HUES48 (cell line): ENCODE measurements around the gene IFNG-AS1.

Experiments used
- H3K27ac ChIP-seq: one replicate; pipeline ENCODE4 v1.7.0; 2013; ENCODE audit warnings: low read depth, low read length, inconsistent platforms
- H3K27me3 ChIP-seq: 2 replicates; pipeline ENCODE4 v1.6.1; 2013; ENCODE audit warnings: mild to moderate bottlenecking, low read length; ENCODE audit not compliant: control insufficient read depth, insufficient read depth
- H3K36me3 ChIP-seq: 2 replicates; pipeline ENCODE4 v1.6.1; 2013; ENCODE audit warnings: low read length; ENCODE audit not compliant: control insufficient read depth, insufficient read depth
- H3K4me1 ChIP-seq: 2 replicates; pipeline ENCODE4 v1.6.1; 2013; ENCODE audit warnings: mild to moderate bottlenecking, low read length; ENCODE audit not compliant: control insufficient read depth, insufficient read depth
- H3K4me3 ChIP-seq: 2 replicates; pipeline ENCODE4 v1.5.1; 2013; ENCODE audit warnings: mild to moderate bottlenecking, low read depth, low read length
- H3K9ac ChIP-seq: 2 replicates; pipeline ENCODE4 v1.6.1; 2013; ENCODE audit warnings: mild to moderate bottlenecking, low read depth, low read length, moderate library complexity
- H3K9me3 ChIP-seq: 2 replicates; pipeline ENCODE4 v1.6.1; 2013; ENCODE audit warnings: low read length; ENCODE audit not compliant: control insufficient read depth, insufficient read depth

The IFNG-AS1 gene

DNA sequence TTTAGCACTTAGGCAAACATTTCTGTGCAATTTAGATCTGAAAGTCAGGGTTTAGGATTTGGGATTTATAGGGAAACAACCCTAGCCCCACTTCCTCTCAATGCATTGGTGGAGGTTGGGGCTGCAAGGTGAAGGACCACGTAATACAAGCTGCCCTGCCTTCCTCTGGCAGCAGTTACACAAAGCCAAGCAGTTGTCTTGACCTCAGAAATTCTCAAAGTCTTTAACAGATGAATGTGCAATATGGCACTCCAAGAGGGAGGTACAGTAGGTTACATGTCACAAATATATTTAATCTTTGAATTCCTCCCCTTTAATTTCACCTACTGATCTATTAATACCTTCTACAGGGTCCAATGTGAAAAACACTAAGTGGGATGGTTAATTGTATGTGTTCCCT is 23.9 kb downstream of the IFNG-AS1 start:
- Histone ChIP-seq H3K36me3 (no peaks in the 10 kb centered on the region), H3K27me3 (no peaks in the 10 kb centered on the region), H3K4me3 (no peak overlapping the region), H3K9me3 (no peaks in the 10 kb centered on the region), H3K27ac (no peak overlapping the region), H3K9ac (no peak overlapping the region), H3K4me1 (no peaks in the 10 kb centered on the region)

DNA sequence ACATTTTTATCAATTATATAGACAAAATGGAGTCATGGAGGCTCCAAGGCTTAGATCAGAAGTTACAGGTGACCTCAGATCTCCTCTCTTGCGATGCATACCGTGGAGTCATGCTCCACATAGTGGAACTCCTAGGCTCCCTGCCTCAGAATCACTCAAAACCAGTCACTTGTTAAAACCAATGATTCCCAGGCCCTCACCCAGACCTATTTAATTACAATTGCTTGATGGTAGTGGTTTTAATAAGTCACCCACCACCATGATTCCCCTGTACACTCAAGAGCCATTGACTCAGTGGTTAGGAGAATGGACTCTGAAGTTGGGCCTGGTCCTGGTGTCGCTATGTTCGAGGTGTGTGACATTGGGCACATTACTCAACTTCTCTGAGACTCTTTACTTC is 26.9 kb downstream of the IFNG-AS1 start:
- Histone ChIP-seq H3K4me1 (no peaks in the 10 kb centered on the region), H3K27me3 (no peaks in the 10 kb centered on the region), H3K36me3 (no peaks in the 10 kb centered on the region), H3K9me3 (no peaks in the 10 kb centered on the region), H3K4me3 (no peak overlapping the region), H3K27ac (no peak overlapping the region), H3K9ac (no peak overlapping the region)

DNA sequence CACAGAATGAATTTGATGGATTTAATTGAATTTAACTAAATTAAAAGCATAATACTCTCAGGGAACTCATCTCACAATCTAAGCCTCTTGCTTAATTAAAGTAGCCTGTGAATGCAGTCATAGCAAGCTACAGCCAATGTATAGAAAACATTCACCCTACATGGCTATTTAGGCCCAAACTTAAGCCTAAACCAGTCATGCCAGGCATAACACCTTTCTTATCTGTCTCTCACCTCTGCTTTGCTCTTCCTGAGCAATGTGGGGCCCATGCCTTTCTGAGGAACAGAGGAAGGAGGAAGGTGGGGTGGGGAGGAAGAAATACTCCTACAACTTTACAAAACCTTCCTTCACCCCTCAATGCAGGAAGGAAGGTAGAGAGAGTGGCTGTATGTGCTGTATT is 29.1 kb downstream of the IFNG-AS1 start:
- Histone ChIP-seq H3K4me3 (no peak overlapping the region), H3K36me3 (no peaks in the 10 kb centered on the region), H3K4me1 (no peaks in the 10 kb centered on the region), H3K9me3 (no peaks in the 10 kb centered on the region), H3K9ac (no peak overlapping the region), H3K27me3 (no peaks in the 10 kb centered on the region), H3K27ac (no peak overlapping the region)

DNA sequence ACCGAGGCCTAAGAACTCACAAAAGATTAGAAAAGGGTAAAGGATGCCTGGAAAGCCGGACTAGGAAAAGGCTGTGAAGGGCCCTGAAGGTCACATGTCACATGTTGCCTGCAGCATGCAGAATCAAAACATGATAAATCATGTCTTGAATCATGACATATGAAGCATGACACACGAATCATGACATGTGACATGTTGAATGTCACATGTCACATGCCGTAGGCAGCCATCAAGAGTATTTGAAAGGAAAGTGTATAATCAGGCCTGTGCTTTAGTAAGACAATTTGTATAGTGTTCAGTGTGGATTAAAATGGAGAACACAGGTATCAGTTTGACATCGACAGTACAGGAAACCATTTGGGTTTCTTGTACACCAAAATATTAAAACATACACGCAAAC is 30.8 kb downstream of the IFNG-AS1 start:
- Histone ChIP-seq H3K9ac (no peak overlapping the region), H3K4me1 (no peaks in the 10 kb centered on the region), H3K4me3 (no peak overlapping the region), H3K36me3 (no peaks in the 10 kb centered on the region), H3K27ac (no peak overlapping the region), H3K27me3 (no peaks in the 10 kb centered on the region), H3K9me3 (no peaks in the 10 kb centered on the region)

DNA sequence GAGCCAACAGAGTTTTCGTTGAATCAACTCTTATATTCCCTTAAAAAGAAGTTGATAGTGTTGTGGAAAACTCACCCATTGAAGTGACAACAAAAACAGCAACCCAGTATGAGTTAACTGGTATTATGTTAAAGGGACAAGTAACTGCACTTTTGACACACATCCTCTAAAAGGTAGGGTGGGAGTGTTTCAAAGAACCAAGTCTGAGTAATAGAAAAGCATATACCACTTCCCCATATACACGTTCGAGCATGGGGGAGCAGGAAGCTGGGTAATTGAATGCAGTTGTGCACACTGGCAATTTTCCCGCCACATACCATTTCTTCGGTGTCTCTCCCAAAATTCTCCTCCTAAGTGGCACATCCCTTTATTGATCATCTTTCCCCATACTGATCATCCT is 31.5 kb downstream of the IFNG-AS1 start:
- no peak overlapping the region for H3K4me3 ChIP-seq
- no peaks in the 10 kb centered on the region for H3K4me1 ChIP-seq
- H3K36me3 ChIP-seq = no peaks in the 10 kb centered on the region
- H3K9me3 ChIP-seq = no peaks in the 10 kb centered on the region
- no peak overlapping the region for H3K9ac ChIP-seq
- H3K27me3 ChIP-seq = no peaks in the 10 kb centered on the region
- H3K27ac ChIP-seq = no peak overlapping the region

DNA sequence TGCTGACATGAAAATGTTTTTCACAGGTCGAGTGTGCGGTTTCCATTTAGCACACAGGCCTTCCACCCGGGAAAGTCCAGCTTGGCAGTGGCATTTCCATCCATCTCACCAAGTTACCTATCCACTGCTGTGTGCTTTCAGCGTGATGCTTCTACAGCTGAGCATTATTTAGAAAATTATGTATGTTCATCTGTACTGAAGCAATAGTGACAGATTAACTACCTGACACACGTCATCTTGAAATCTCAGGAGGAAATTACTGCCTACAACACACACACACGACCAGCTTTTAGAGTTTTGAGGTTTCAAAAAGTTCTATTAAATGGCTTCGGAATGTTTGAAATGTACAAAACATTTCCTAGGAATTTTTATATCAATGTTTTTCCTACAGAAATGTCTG is 39.4 kb downstream of the IFNG-AS1 start:
- Histone ChIP-seq H3K9ac (no peak overlapping the region), H3K27me3 (no peaks in the 10 kb centered on the region), H3K27ac (no peak overlapping the region), H3K9me3 (no peaks in the 10 kb centered on the region), H3K36me3 (no peaks in the 10 kb centered on the region), H3K4me3 (no peak overlapping the region), H3K4me1 (no peaks in the 10 kb centered on the region)

DNA sequence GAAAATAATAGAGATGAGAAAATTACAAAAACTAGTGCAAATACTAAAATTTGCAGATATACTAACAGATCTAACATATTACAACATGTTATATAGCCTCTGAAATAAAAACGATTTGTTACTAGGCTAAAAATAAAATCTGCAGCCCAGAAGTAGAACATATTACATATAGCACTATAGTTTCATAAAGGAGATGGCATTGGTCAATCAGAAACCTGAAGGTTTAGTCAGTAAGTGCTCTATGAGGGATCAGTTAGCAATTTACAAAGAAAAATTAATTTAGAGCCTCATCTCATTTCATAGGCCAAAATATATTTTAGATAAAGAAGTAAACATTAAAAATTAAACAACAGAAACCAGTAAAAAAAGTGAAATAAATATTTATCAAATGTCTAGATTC is 41.0 kb downstream of the IFNG-AS1 start:
- no peaks in the 10 kb centered on the region for H3K4me1 ChIP-seq
- no peaks in the 10 kb centered on the region for H3K27me3 ChIP-seq
- no peak overlapping the region for H3K9ac ChIP-seq
- no peaks in the 10 kb centered on the region for H3K9me3 ChIP-seq
- no peak overlapping the region for H3K27ac ChIP-seq
- no peak overlapping the region for H3K4me3 ChIP-seq
- no peaks in the 10 kb centered on the region for H3K36me3 ChIP-seq

DNA sequence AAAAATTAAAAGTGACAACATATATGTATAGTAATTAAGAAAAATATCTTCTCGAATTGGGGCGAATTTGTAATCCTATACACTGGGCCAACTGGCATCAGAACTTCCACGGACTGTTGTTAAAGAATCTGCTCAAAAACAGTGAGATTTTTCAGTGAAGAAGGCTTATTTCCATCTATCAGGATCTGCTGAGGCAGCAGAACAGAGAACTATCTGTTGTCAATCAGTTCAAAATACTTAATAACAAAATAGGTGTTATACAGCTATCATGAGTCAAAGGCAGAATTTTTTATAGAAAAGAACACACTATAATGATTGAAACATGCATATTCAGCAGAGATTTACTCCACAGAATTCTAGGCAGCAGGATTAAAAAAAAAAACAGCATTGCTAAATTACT is 41.9 kb downstream of the IFNG-AS1 start:
- no peaks in the 10 kb centered on the region for H3K4me1 ChIP-seq
- no peaks in the 10 kb centered on the region for H3K9me3 ChIP-seq
- H3K27me3 ChIP-seq = no peaks in the 10 kb centered on the region
- no peak overlapping the region for H3K27ac ChIP-seq
- no peak overlapping the region for H3K9ac ChIP-seq
- H3K4me3 ChIP-seq = no peak overlapping the region
- H3K36me3 ChIP-seq = no peaks in the 10 kb centered on the region

DNA sequence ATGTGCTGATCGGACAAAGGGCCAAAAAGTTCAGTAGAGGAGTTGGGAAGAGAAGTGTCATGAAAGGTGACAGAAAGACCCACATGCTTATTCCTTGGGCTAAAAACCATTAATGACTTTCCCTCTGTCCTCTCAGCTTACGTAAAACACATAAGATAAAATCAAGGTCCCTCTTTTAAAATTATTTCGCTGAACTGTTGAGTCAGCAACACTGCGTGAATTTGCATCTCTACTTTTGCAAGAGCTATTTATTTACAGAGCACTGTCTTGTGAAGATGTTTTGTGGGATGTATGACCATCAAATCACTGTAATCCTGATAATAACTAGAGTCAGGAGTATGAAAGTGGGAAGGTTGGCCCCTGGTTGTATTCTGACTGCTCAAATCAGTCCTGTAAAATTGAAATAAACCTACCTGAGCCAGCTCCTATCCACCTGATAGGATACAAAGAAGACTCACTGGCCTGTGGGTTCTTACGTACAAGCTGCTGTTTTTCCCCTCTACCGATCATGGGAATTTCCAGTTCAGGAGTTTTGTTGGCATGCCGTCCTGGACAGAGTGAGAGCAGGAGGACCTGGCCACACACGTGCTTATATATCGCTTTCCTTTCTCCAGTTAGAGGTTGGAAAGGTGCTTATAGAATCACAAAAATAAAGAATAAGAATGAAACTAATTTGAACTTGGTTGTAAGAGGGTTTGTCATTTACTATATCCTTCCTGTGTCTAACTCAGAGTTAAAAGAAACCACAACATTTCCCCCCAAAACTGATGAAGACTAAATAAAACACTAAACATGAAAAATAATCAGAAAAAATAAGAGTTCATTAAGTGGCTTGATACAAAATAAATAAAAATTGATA is 42.9 kb downstream of the IFNG-AS1 start:
- no peak overlapping the region for H3K27ac ChIP-seq
- no peaks in the 10 kb centered on the region for H3K9me3 ChIP-seq
- no peak overlapping the region for H3K4me3 ChIP-seq
- no peaks in the 10 kb centered on the region for H3K27me3 ChIP-seq
- H3K4me1 ChIP-seq = no peaks in the 10 kb centered on the region
- no peak overlapping the region for H3K9ac ChIP-seq
- H3K36me3 ChIP-seq = no peaks in the 10 kb centered on the region

DNA sequence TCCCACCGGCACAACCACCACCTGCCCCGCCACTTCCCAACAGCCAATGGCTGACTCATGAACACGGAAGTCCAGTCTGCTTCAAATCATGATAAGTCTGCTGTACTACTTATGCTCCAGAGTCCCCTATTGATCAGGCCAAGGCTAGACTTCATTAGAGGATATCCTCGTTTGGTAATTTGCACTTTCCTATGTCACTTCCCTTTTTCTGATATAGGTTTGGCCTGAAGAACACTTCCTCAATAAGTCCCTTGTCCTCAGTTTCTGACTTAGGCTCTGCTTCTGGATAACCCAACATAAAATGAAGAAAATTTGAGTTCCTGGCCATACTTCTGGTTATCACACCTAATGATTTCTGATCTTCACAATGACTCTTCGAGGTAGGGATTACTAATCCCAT is 45.3 kb downstream of the IFNG-AS1 start:
- no peak overlapping the region for H3K9ac ChIP-seq
- no peak overlapping the region for H3K27ac ChIP-seq
- no peaks in the 10 kb centered on the region for H3K27me3 ChIP-seq
- H3K9me3 ChIP-seq = no peaks in the 10 kb centered on the region
- H3K4me1 ChIP-seq = no peaks in the 10 kb centered on the region
- H3K36me3 ChIP-seq = no peaks in the 10 kb centered on the region
- no peak overlapping the region for H3K4me3 ChIP-seq

DNA sequence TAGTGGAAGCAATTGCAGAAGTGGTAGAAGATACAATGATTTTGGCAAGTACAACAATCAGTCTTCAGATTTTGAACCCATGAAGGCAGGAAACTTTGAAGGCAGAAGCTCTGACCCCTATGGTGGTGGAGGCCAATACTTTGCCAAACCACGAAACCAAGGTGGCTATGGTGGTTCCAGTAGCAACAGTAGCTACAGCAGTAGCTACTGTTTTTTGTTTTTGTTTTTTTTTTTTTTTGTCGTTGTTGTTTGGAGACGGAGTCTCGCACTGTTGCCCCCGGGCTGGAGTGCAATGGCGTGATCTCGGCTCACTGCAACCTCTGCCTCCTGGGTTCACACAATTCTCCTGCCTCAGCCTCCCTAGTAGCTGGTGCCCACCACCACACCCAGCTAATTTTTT is 47.4 kb downstream of the IFNG-AS1 start:
- no peaks in the 10 kb centered on the region for H3K4me1 ChIP-seq
- H3K36me3 ChIP-seq = no peaks in the 10 kb centered on the region
- no peak overlapping the region for H3K4me3 ChIP-seq
- H3K9ac ChIP-seq = no peak overlapping the region
- H3K27ac ChIP-seq = no peak overlapping the region
- H3K9me3 ChIP-seq = no peaks in the 10 kb centered on the region
- H3K27me3 ChIP-seq = no peaks in the 10 kb centered on the region
